Measurements from ENCODE around the gene CYTH1. TPM values are rescaled to one million over a fixed set of nuclear protein-coding genes. Genes with fewer than 3 reads are reported as not detected.

The CYTH1 gene
- total and polyA plus RNA-seq, 2 donors (not counting 1 experiment from before 2014, with no cell fraction given): 255 to 353 TPM

GRCh38 chr17:78783711-78784324 is 1.7 kb upstream of the CYTH1 start:
- Histone ChIP-seq H3K27me3 (replicated peaks in 1 of 4; ENCODE audit: control extremely low read depth in 1 of 4, control insufficient read depth in 3 of 4, insufficient read depth in 4 of 4, low read length in 3 of 4) (no peaks in the 10 kb centered on the region), H3K4me1 (ENCODE audit: control insufficient read depth in 2 of 2, insufficient read depth in 2 of 2, low read length in 2 of 2) (peaks cover 17 to 28% of the 10 kb centered on the region in 2 donors), H3K27ac (ENCODE audit: low read length in 2 of 2) (no peak overlapping the region), H3K9me3 (ENCODE audit: control extremely low read depth in 1 of 3, control insufficient read depth in 2 of 3, insufficient read depth in 1 of 3, low read length in 2 of 3) (no peaks in the 10 kb centered on the region), H3K4me3 (ENCODE audit: control extremely low read depth in 1 of 5, extremely low read depth in 1 of 5, insufficient read depth in 1 of 5, low read depth in 2 of 5, low read length in 4 of 5) (no peak overlapping the region), H4K20me1 (ENCODE audit: control insufficient read depth, insufficient read depth, low read length, poor library complexity, severe bottlenecking) (no peaks in the 10 kb centered on the region), H2AFZ (ENCODE audit: insufficient read depth, low read depth, low read length, poor library complexity, severe bottlenecking) (no peak overlapping the region), H3K79me2 (ENCODE audit: control insufficient read depth, insufficient read depth, low read length) (peaks cover 37% of the 10 kb centered on the region), H3K9ac (ENCODE audit: low read length) (no peak overlapping the region), H3K36me3 (replicated peaks in 1 of 2; ENCODE audit: control extremely low read depth in 1 of 2, control insufficient read depth in 1 of 2, extremely low read depth in 1 of 2, insufficient read depth in 2 of 2, low read length in 1 of 2) (peaks cover 0 to under 1% of the 10 kb centered on the region in 2 experiments), H3K4me2 (replicated peaks; ENCODE audit: low read depth, low read length, poor library complexity, severe bottlenecking) (no peak overlapping the region)
- ATAC-seq (ENCODE audit: low read depth) (no peak), DNase-seq (no peak)
- POLR2A ChIA-PET: no interaction called here
- CTCF ChIA-PET: interaction anchor here (0.6 to 1.2 kb wide), 3 partner anchors 15 to 77 kb away, joined by 3 read pairs; no protein-coding TSS in a partner anchor
- intact Hi-C loops (cut with micrococcal nuclease): loop anchor here (5.0 kb wide), 1 partner anchor 77 kb away; no protein-coding TSS in a partner anchor
- H3K27me3 Mint-ChIP-seq: no peaks in the 10 kb centered on the region
- H3K4me3 Mint-ChIP-seq: peak overlapping the region; percentile 46
- no peaks in the 10 kb centered on the region for H3K9me3 Mint-ChIP-seq (ENCODE audit: insufficient read depth)
- WGBS (ENCODE audit: insufficient coverage): 78% methylated on average over 6 of the region's 7 CpGs
- TF ChIP-seq EZH2 (IDR thresholded peaks at IDR 0.05; ENCODE audit: borderline replicate concordance, insufficient read depth, low read depth, low read length, poor library complexity, severe bottlenecking): no peak
- TF ChIP-seq, protein P1, sequence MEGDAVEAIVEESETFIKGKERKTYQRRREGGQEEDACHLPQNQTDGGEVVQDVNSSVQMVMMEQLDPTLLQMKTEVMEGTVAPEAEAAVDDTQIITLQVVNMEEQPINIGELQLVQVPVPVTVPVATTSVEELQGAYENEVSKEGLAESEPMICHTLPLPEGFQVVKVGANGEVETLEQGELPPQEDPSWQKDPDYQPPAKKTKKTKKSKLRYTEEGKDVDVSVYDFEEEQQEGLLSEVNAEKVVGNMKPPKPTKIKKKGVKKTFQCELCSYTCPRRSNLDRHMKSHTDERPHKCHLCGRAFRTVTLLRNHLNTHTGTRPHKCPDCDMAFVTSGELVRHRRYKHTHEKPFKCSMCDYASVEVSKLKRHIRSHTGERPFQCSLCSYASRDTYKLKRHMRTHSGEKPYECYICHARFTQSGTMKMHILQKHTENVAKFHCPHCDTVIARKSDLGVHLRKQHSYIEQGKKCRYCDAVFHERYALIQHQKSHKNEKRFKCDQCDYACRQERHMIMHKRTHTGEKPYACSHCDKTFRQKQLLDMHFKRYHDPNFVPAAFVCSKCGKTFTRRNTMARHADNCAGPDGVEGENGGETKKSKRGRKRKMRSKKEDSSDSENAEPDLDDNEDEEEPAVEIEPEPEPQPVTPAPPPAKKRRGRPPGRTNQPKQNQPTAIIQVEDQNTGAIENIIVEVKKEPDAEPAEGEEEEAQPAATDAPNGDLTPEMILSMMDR (IDR thresholded peaks at IDR 0.05): no peak
- H3K27ac Mint-ChIP-seq: peak overlapping the region; percentile 64
- H3K4me1 Mint-ChIP-seq: peaks cover 27% of the 10 kb centered on the region

Data from B cell (primary cell).